GM21390 (cell line): Measurements from ENCODE around the gene AUTS2.

ENCODE experiments used
- ATAC-seq: cut with Tn5 transposase; IDR thresholded peaks from one replicate; pipeline ENCODE4 v1.9.1; 2021; ENCODE audit not compliant: unreplicated experiment

The AUTS2 gene

GRCh38 chr7:70659263-70659662, 1061.0 kb downstream of the AUTS2 start:
- no peak for ATAC-seq

- no peak for ATAC-seq
These were observed 1062.0 kb downstream of the AUTS2 start for GRCh38 chr7:70660154-70660818.

GRCh38 chr7:70660819-70661191, 1062.5 kb downstream of the AUTS2 start:
- ATAC-seq, result no peak

- ATAC-seq, result no peak
These were observed 1065.4 kb downstream of the AUTS2 start for GRCh38 chr7:70663680-70664079.

GRCh38 chr7:70665997-70666396, 1067.7 kb downstream of the AUTS2 start:
- no peak for ATAC-seq

- ATAC-seq, result no peak
These were observed 1069.1 kb downstream of the AUTS2 start for GRCh38 chr7:70667406-70667805.

- no peak for ATAC-seq
These were observed 1070.5 kb downstream of the AUTS2 start for GRCh38 chr7:70668606-70669358.

- no peak for ATAC-seq
These were observed 1071.6 kb downstream of the AUTS2 start for GRCh38 chr7:70669854-70670253.

GRCh38 chr7:70670288-70670687, 1072.0 kb downstream of the AUTS2 start:
- no peak for ATAC-seq

- ATAC-seq, result no peak
These were observed 1075.7 kb downstream of the AUTS2 start for GRCh38 chr7:70673778-70674570.

- no peak for ATAC-seq
These were observed 1076.3 kb downstream of the AUTS2 start for GRCh38 chr7:70674571-70675010.

GRCh38 chr7:70676243-70676642, 1078.0 kb downstream of the AUTS2 start:
- no peak for ATAC-seq

GRCh38 chr7:70678621-70679251, 1080.5 kb downstream of the AUTS2 start:
- no peak for ATAC-seq

GRCh38 chr7:70679661-70680060, 1081.4 kb downstream of the AUTS2 start:
- ATAC-seq, result no peak

GRCh38 chr7:70680306-70680705, 1082.0 kb downstream of the AUTS2 start:
- no peak for ATAC-seq

- no peak for ATAC-seq
These were observed 1082.6 kb downstream of the AUTS2 start for GRCh38 chr7:70680743-70681468.

- peak; percentile 84 for ATAC-seq
These were observed 1083.4 kb downstream of the AUTS2 start for GRCh38 chr7:70681469-70682350.

GRCh38 chr7:70684173-70684572, 1085.9 kb downstream of the AUTS2 start:
- ATAC-seq, result no peak

- ATAC-seq, result no peak
These were observed 1095.0 kb downstream of the AUTS2 start for GRCh38 chr7:70693321-70693685.
